ENCODE results near the gene ZYG11A.

The ZYG11A gene

DNA sequence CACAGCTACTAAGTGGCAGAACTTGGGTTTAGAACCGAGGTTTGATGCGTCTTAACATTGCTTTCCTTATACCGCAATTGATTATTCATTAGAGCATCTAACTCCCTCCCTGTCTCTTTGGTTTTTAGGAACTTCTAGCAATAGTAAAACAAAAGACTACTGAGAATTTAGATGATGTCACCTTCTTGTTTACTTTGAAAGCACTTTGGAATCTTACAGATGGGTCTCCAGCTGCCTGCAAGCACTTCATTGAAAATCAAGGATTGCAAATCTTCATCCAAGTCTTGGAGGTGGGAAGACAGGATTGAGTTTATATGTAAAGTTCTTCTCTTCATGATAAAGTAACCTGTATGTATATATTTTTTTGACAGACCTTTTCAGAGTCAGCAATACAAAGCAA, 35.0 kb downstream of the ZYG11A start:
- no peak for DNase-seq (ENCODE audit: low read depth in 3 of 3)

DNA sequence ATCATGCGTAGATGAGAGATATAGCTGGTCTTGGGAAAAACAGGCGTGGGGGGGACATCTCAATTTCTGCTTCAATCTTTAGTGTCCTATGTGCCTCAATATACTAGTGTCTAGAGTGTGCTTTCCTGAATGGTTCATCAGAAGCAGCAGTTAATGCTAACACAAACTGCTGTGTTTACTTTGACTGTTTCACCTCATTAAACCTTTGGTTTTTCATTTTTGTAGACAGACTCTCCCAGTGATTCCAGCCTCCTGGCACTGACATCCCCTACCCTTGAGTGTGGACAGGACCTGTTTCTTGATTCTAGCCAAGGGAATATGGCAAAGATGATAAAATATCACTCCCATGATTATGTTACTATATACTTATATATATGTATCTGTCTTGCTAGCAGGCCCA, 37.6 kb downstream of the ZYG11A start:
- no peak for DNase-seq (ENCODE audit: low read depth in 3 of 3)

DNA sequence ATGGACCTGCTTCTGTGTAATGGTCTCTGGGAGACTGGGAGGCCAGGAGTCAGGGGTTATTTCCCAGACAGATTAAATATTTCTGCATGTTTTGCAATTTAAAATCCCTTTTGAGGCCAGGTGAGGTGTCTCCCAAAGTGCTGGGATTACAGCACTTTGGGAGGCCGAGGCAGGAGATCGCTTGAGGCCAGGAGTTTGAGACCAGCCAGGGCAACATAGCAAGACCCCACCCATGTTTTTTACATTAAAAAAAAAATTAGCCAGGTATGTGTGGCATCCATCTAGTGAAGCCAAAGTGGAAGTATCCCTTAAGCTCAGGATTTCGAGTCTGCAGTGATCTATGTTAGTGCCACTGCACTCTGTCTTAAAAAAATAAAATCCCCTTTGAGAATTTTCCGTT, 44.9 kb downstream of the ZYG11A start:
- DNase-seq (ENCODE audit: low read depth in 3 of 3): no peak

DNA sequence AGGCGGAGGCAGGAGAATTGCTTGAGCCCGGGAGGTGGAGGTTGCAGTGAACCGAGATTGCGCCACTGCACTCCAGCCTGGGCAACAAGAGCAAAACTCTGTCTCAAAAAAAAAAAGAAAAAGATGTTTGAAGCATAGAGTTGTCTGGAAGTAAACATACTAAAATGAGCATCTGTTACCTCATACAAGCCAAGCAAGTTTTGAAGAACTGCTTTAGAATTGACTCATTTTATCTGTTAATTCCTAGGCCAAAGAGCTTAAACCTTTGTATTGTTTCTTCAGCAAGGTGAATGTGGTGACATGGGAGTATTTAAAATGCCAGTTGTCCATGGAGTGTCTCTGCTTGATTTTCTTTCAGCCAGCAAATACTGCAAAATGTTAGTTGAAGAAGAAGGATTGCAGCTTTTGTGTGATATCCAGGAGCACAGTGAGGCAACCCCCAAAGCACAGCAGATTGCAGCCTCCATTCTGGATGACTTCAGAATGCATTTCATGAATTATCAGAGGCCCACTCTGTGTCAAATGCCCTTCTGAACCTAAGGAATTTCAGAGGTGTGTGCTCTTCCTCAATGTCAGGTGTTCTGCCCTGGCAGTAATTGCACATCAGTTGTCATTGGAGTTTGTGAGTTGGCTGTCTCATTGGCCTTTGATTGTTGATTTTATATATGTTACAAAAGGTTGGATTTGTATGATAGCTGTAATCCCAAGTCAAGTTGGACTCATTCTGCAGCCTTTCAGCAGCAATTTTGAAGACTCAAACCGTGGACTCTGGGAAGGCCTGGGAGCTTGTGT, 50.1 kb downstream of the ZYG11A start:
- no peak for DNase-seq (ENCODE audit: low read depth in 3 of 3)

DNA sequence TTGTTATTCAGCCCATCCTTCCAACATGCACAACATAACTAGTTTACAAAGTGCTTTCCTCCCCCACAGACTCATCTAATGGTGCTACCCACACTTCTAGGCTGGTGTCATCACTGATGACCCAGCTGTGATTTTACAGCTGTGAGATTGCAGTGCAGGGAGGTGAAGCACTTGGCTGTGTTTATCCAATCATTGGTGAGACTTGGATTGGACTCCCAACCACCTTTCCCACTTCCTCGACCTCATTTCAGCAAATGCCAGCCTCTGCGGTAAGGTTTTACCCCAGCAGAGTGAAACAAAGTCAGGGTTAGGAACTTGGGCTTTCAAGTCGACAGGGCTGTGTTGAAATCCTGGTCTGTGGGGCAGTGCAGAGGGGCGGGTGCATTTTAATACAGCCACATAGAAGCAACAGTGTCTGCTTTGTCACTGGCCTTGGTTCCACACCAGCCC, 56.9 kb downstream of the ZYG11A start:
- no peak for DNase-seq (ENCODE audit: low read depth in 3 of 3)

DNA sequence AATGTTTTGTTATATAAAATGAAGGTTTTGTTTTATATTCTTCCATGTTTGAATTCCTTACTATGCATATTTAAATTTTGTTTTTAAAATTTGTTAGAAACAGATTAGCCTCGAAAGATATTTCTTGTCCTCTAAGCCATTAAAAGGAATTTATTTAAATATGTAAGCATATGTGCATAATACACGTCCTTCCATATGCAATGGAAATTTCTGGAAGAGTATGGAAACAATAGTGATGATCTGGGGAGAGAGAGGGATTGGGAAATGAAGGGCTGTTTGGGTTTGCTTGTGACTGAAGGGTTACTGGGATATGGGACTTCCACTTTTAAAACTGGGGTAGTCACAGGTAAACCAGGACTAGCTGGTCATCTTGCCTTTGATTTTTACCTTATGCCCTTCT, 57.8 kb downstream of the ZYG11A start:
- no peak for DNase-seq (ENCODE audit: low read depth in 3 of 3)

DNA sequence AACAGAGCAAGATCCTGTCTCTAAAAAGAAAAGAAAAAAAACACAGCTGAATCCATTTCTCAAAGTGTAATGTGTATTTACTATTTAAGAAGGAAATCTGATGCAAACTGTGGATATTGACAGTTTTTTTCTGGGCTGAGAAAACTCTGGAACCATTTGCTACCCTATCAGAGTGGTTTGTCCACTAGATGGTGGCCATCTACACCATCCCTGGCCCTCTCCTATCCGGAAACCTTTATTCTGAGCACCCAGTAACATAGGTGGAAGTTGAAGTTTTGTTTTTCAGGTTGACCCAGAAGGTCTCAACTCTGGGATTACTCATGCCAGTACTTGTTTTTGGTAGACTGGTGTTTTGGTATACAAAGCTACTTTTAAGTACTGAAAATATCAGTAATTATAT, 58.8 kb downstream of the ZYG11A start:
- DNase-seq (ENCODE audit: low read depth in 3 of 3): no peak

DNA sequence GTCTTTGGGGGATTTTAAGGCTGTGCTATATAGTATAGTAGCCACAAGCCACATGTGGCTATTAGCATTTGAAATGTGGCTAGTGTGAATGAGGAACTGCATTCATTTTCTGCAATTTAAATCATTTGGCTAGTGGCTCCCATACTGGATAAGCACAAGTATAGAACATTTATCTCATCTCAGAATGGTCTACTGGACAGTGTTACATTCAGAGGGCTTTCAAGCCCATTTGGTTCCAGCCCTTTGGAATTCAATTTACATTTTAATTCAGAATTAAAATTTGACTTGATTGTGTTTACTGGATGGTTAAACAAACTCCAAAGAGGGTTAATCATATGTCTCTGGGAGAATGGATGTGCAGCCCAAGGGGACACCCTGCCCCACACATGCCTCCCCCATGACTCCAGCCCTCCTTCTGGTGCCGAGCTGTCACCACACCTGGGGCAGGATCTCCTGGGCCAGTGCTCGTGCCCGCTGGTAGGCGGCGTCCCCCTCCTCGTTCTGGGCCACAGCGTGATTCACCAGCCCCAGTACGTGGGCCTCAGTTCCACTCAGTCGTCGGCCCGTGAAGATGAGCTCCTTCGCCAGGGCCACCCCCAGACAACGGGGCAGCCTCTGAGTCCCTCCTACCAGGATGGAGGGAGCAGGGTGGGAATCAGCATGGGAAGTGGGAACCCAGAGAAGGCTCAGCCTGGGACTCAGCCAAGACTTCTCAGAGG, 61.8 kb downstream of the ZYG11A start:
- no peak for DNase-seq (ENCODE audit: low read depth in 3 of 3)

DNA sequence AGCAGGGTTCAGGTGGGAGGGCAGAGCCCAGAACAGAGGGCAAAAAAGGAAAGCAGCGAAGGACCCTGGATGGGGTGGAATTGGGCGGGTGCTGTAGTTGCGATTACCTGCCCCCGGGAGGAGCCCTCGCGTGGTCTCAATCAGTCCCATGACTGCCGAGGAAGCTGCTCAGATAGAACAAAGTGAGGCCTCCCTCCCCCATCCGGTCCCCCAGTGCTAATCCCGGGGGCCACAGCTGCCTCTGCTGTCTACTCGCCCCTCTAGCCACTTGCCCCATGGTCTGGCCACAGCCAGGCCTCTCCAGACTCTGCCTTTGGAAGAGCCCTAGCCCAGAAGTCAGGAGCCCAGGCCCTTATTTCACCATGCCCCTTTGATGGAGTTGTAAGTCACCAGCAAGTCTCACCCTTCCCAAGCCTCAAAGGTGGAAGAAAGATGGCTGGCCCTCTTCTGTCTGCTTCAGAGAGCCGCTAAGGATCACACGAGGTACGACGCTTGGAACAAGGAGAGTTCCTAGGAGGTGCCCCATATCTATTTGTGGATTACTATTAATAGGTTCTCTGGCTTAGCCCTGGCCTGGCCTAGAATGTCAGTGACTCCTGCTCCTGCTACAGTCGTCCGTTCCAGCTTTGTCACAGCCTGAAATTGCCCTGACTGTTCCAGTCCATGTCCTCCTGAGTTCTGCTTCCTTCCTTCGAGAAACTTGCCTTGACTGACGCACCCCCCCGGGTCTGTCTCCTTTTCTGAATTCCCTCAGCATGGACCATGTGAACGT, 62.6 kb downstream of the ZYG11A start:
- DNase-seq (ENCODE audit: low read depth in 3 of 3): peak in 1 of 3 donors; percentile 27

DNA sequence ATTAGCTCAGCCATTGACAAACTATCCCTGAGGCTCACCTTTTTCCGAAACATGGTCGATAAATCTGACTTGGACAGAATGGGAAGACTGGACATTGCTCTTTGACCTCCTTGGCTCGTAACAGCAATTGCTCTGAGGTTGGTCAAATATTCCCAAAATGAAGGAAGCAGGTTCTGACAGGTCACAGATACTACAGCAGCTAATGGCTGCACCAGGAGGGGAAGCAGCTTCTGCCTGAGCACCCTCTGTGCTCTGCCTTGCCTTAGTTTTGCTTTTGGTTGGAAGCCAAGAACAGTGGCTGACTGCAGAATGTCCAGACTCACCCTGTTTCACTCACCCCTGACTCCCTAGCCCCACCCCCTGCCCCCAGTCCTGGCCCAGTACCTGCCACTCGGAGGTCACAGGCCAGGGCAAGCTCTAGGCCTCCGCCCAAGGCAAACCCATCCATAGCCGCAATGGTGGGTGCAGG, 63.6 kb downstream of the ZYG11A start:
- no peak for DNase-seq (ENCODE audit: low read depth in 3 of 3)

DNA sequence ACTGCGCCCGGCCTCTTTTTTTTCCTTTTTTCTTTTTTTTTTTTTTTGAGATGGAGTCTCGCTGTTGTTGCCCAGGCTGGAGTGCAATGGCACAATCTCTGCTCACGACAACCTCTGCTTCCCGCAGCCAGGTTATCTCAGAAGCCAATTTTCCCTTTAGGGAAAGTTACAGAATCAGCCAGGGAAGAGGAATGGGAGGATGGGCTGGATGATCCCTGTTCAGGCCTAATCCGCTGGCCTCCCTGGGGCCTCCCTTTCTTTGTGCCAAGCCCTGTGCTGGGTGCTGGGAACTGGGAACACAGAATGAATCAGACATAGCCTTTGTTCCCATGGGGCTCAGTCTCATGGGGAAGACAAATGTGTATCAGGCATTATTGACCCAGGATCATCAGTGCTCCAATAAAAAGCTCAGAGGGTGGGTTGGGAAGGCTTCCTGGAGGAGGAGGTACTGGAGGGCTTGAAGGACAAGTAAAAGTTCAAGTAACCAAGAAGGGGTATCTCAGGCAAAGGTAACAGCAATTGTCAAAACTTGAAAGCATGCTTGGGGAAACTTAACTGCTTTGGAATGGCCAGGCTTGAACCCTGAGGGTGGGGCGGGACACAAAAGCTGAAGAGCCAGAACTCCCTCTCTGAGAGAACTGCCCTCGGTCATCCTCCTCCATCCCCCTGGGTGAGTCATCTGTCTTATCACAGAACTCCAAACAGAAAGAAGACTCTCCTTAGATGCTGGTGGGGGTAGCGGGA, 64.7 kb downstream of the ZYG11A start:
- DNase-seq (ENCODE audit: low read depth in 3 of 3): no peak

DNA sequence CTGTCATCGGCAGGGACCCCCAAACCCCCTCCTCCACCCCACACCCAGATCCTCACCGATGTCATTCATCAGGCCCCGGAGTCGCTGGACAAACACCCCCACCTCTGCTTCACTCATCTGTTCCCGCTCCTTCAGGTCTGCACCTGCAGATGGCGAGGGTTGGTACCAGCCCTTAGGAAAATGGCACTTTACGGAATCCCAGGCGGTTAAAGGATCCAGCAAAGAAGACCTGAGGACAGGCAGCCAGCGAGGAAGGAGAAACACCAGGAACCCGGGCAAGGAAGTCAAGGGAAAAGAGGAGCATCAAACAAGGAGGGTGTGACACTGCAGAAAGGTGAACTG, 65.2 kb downstream of the ZYG11A start:
- DNase-seq (ENCODE audit: low read depth in 3 of 3): no peak

DNA sequence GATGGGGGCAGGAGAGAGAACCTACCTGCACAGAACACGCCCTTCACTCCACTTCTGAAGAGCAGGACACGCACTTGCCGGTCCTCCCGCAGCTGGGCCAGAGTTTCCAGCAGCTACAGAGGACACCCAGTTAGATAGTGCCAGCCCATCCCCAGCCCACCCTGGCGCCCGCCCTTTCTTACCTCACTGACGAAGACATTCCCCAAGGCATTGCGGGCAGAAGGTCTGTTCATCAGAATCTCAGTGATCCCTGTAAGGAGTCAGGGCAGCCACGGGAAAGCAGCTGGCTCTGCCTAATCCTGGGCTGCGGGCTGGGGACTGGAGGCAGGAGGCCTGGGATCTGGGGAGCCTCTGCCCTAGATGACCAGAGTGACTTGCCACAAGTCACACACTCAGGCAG, 69.0 kb downstream of the ZYG11A start:
- no peak for DNase-seq (ENCODE audit: low read depth in 3 of 3)

DNA sequence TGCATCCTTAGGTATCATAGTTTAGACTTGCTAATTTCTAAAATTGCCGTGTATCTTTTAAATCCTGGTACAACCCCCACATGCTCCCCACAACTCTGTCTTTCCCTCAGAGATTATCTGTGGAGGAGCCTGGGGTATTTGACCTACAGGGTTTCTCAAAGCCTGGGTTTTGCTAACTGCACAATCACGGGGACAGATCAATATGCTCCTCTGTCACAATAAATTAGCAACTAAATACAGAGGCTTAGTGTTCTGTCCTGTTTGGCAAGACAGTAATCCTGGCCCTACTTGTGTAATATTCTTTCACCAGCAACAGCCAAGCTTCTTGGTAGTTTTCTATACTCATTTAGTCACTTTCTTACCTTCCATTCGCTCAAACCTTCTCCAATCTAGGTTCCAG, 70.5 kb downstream of the ZYG11A start:
- no peak for DNase-seq (ENCODE audit: low read depth in 3 of 3)

DNA sequence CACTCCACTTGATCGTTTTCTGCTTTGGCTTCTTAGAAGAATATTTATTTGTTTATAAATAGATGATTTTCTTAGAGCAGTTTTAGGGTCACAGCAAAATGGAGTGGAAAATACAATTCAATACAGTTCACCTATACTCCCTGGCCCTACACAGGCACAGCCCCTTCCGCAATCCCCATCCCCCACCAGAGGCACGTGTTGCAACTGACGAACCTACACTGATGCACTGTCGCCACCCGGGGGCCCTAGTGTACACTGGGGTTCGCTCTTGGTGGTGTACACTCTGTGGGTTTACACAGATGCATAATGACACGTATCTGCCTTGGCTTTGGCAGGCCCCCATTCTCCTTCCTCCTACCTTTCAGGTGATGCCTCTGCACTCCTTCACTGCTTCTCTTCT, 71.0 kb downstream of the ZYG11A start:
- no peak for DNase-seq (ENCODE audit: low read depth in 3 of 3)

DNA sequence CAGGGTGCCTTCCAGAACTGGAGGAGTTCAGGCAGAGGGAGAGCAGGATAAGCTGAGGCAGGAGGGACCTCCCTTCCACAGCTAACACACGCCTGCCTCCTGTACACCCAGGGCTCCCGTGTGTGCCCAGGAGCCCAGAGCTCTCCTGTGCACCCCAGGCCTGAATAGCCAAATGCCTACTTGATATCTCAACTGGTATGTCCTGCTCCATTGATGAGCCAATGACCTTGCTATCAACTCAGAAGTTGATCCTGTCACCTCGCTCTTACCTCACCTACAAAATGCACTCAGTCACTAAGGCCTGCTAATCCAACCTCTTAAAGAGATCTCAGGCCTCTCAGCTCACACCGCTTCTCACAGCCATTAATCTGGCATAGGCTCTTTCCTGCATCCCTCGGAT, 71.9 kb downstream of the ZYG11A start:
- DNase-seq (ENCODE audit: low read depth in 3 of 3): no peak

DNA sequence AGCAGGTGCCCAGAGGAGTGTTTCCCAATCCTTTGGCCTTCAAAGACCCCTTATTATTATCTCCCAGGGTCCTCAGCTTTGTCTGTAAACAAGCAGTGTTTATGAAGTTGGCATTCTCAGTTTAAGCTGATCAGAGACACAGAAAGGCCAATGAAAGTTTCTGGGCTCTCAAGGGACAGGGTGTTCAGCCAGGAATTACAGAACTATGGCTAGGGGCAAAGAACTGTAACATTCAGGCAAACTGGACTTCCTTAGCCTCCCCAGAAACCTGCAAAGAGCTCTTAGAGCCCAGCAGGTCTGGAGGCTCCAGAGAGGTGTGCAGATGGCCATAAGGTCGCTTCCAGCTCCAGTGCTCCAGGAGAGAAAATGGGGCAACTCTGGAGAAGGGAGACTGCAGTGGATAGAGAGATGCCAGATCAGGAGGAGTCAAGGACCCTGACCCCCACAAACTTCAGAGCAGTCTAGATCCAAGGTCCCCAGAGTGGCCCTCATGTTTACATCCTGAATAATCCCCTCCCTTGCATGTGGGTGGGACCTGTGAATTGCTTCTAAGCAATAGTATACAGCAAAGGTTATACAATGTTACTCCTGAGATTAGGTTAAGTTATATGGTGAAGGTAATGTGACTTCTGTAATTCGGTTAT, 72.8 kb downstream of the ZYG11A start:
- DNase-seq (ENCODE audit: low read depth in 3 of 3): no peak

DNA sequence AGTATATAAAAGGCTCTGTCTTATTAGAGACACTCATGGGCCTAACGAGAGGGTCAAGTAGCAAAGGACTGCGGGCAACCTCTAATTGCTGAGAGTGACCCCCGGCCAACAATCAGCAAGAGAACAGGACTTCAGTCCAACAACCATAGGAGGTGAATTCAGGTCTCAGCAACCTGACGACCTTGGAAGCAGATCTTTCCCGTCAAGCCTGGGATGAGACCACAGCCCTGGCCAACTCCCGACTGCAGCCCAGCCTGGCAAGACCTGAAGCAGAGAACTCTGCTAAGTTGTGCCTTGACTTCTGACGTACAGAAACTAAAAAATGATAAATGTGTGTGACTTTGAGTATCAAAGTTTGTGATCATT, 73.3 kb downstream of the ZYG11A start:
- DNase-seq (ENCODE audit: low read depth in 3 of 3): no peak

DNA sequence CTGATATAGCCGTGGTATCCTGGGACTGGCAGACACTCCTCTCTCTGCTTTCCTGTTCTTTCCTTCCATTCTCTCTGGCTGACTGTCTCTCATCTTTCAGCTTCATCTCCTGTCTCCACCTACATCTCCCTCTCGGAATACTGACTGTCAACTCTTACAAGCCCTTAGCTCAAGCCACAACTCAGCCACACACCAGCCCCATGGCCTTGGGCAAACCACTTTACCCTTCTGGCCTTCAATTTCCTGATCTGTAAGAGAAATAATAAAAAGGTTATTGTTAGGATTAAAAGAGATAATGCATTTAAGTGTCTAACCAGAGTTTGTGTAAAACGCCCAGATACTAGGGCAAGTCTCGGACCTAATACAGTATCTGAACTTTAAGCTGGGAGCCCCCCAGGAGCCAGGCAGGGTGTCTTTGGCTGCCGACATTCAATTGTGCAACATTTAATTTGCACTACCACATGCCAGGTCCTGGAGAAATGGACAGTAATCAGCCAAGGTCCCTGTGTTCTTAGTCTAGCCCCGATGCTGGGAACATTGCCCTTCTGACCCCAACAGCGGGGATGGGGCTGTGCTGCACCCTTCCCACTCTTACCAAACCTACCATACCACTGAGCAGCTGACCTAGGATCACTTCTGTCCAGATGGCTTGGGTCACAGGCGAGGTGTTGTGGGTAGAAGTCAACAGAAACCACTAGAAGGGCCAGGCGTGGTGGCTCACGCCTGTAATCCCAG, 73.8 kb downstream of the ZYG11A start:
- no peak for DNase-seq (ENCODE audit: low read depth in 3 of 3)

DNA sequence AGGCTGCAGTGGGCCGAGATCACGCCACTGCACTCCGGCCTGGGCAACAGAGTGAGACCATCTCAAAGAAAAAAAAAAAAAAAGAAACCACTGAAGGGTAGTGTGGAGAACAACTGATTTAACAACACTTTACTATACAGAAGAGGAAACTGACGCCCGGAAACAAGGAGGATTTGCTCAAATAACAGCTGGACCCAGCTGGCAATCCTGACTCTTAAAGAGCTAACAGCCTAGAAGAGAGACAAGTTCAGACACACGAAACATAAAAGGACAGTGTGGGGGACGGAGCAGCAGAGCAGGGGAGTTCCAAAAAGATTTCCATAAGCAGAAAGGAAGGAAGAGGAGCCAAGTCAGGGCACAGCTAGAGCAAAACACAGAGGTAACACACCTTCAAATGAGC, 74.6 kb downstream of the ZYG11A start:
- no peak for DNase-seq (ENCODE audit: low read depth in 3 of 3)

DNA sequence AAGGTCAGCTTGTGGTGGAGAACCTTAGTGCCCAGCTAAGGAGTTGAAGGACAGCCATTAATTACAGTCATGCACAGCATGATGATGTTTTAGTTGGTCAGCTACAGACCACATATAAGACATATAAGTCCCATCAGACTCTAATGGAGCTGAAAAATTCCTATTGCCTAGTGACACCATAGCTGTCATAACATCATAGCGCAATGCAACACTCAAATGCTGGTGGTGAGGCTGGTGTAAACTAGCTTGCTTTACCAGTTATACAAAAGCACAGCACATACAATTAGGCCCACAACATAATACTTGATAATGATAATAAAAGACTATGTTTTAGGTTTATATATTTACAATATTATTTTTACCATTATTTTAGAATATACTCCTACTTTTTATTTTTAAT, 75.0 kb downstream of the ZYG11A start:
- no peak for DNase-seq (ENCODE audit: low read depth in 3 of 3)

All from stimulated activated CD4-positive, alpha-beta T cell treated with anti-CD3 and anti-CD28 coated beads, TNF-alpha, amount 100 ng/mL, for 48 hours (primary cell).